Liver (tissue), 3 donors: ENCODE data around the gene WHRN.
A peak's percentile ranks its signal among the peaks of the same experiment; 100 is the strongest.

Experiments
- EGR1 ChIP-seq, 2 donors: IDR thresholded peaks; 2 replicates each; pipeline ENCODE4 v1.6.1; 2016 to 2018; ENCODE audit warnings: antibody characterized with exemption in 2 of 2, low read depth in 2 of 2
- FOXA1 ChIP-seq: IDR thresholded peaks from 2 replicates; pipeline ENCODE4 v1.6.1; 2016; ENCODE audit warnings: antibody characterized with exemption
- FOXA2 ChIP-seq: IDR thresholded peaks from 2 replicates; pipeline ENCODE4 v1.6.1; 2016; ENCODE audit warnings: antibody characterized with exemption
- JUND ChIP-seq, 2 donors: IDR thresholded peaks; 2 replicates each; pipeline ENCODE4 v1.6.1; 2016; ENCODE audit warnings: antibody characterized with exemption in 2 of 2
- RAD21 ChIP-seq, 2 donors: IDR thresholded peaks; 2 replicates each; pipeline ENCODE4 v1.6.1; 2016; ENCODE audit warnings: antibody characterized with exemption in 2 of 2, mild to moderate bottlenecking in 2 of 2
- REST ChIP-seq: IDR thresholded peaks from 2 replicates; pipeline ENCODE4 v1.6.1; 2016; ENCODE audit warnings: antibody characterized with exemption, mild to moderate bottlenecking
- SP1 ChIP-seq: IDR thresholded peaks from 2 replicates; pipeline ENCODE4 v1.6.1; 2018; ENCODE audit warnings: antibody characterized with exemption, mild to moderate bottlenecking
- TAF1 ChIP-seq: conservative IDR thresholded peaks from 2 replicates; pipeline ENCODE4 v1.6.1; 2016; ENCODE audit warnings: antibody characterized with exemption, mild to moderate bottlenecking
- YY1 ChIP-seq: IDR thresholded peaks from 2 replicates; pipeline ENCODE4 v1.6.1; 2016; ENCODE audit warnings: antibody characterized with exemption, mild to moderate bottlenecking
- TF ChIP-seq, protein P1 (sequence below): fragments of 150-350 bp; IDR thresholded peaks from 2 replicates; pipeline ENCODE4 v1.5.1; 2017; ENCODE audit warnings: improper control_type of control experiment, low read depth, low read length; ENCODE audit not compliant: missing input control
- TF ChIP-seq, protein P2 (sequence below): IDR thresholded peaks from 2 replicates; pipeline ENCODE4 v1.6.1; 2016; ENCODE audit warnings: antibody characterized with exemption
- donor health status: healthy.
- donor health status: healthy.

DNA sequence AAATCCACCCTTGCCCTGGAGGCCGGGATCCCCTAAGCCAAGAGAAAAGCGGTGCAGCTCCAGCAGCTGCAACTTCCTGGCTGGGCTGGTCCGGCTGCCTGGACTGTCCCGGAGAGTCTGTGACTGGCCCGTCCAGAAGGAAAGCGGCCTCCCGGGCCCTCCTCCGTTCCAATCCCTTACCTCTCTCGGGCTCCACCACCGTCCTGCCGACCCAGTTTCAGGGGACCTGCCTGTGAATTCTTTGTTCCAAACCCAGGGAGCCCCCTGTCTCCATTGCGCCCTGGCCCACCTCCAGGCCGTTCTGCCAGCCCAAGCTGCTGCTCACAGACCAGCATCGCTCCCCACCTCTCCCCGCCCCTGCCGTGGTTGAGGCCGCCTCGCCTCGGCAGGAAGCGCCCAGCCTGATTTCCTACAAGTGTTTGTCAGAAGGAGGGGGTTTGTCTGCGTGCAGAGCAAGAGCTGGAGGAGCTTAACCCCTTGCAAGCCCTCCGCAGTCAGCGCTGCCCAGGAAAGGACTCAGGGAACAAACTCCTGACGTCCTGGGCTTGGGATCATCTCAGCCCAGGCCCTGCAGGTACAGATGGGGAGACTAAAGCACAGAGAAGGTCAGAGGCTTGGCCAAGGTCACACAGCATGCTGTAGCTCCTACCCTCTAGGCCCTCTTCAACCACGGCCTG lies 117.5 kb downstream of the WHRN start, which contains the start of gene AKNA:
- TF ChIP-seq, protein P1, sequence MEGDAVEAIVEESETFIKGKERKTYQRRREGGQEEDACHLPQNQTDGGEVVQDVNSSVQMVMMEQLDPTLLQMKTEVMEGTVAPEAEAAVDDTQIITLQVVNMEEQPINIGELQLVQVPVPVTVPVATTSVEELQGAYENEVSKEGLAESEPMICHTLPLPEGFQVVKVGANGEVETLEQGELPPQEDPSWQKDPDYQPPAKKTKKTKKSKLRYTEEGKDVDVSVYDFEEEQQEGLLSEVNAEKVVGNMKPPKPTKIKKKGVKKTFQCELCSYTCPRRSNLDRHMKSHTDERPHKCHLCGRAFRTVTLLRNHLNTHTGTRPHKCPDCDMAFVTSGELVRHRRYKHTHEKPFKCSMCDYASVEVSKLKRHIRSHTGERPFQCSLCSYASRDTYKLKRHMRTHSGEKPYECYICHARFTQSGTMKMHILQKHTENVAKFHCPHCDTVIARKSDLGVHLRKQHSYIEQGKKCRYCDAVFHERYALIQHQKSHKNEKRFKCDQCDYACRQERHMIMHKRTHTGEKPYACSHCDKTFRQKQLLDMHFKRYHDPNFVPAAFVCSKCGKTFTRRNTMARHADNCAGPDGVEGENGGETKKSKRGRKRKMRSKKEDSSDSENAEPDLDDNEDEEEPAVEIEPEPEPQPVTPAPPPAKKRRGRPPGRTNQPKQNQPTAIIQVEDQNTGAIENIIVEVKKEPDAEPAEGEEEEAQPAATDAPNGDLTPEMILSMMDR, result no peak
- TF ChIP-seq FOXA1, result no peak
- peak; percentile 30 for TF ChIP-seq TAF1
- no peak for TF ChIP-seq REST
- TF ChIP-seq SP1, result no peak
- TF ChIP-seq, protein P2, sequence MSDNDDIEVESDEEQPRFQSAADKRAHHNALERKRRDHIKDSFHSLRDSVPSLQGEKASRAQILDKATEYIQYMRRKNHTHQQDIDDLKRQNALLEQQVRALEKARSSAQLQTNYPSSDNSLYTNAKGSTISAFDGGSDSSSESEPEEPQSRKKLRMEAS, result no peak
- TF ChIP-seq YY1, result peak; percentile 21
- no peak for TF ChIP-seq JUND (IDR thresholded peaks at IDR 0.05)
- TF ChIP-seq RAD21 (IDR thresholded peaks at IDR 0.05), result peak in 1 of 2 donors; percentile 11
- no peak for TF ChIP-seq EGR1 (IDR thresholded peaks at IDR 0.05; ENCODE audit: low read depth in 2 of 2)
- no peak for TF ChIP-seq FOXA2
